Islet precursor cell (in vitro differentiated cells): ENCODE results near the gene RERG.

ENCODE experiments used
- DNase-seq: peaks from one replicate; pipeline ENCODE4 v3.0.0-alpha.2; 2018

The RERG gene

GRCh38 chr12:15216036-15216889 is 5.0 kb downstream of the RERG start:
- DNase-seq: no peak

- DNase-seq: no peak
Observed at GRCh38 chr12:15214851-15215601, 6.2 kb downstream of the RERG start.

- DNase-seq: no peak
Observed at GRCh38 chr12:15212930-15213329, 8.3 kb downstream of the RERG start.

GRCh38 chr12:15209782-15210181 is 11.4 kb downstream of the RERG start:
- DNase-seq: no peak

GRCh38 chr12:15208871-15209656 is 12.2 kb downstream of the RERG start:
- no peak for DNase-seq

GRCh38 chr12:15208140-15208539 is 13.1 kb downstream of the RERG start:
- DNase-seq: no peak

GRCh38 chr12:15206831-15207389 is 14.3 kb downstream of the RERG start:
- no peak for DNase-seq

GRCh38 chr12:15206338-15206737 is 14.9 kb downstream of the RERG start:
- DNase-seq: no peak

GRCh38 chr12:15205341-15206010 is 15.7 kb downstream of the RERG start:
- no peak for DNase-seq

- DNase-seq: no peak
Observed at GRCh38 chr12:15201456-15201855, 19.8 kb downstream of the RERG start.

- no peak for DNase-seq
Observed at GRCh38 chr12:15201056-15201455, 20.2 kb downstream of the RERG start.

- DNase-seq: no peak
Observed at GRCh38 chr12:15200641-15201040, 20.6 kb downstream of the RERG start.

- DNase-seq: no peak
Observed at GRCh38 chr12:15199930-15200329, 21.3 kb downstream of the RERG start.

GRCh38 chr12:15196678-15197505 is 24.3 kb downstream of the RERG start:
- DNase-seq: no peak

GRCh38 chr12:15196221-15196620 is 25.0 kb downstream of the RERG start:
- DNase-seq: no peak

GRCh38 chr12:15194456-15195368 is 26.5 kb downstream of the RERG start:
- no peak for DNase-seq

GRCh38 chr12:15193946-15194345 is 27.3 kb downstream of the RERG start:
- no peak for DNase-seq

GRCh38 chr12:15192720-15193119 is 28.5 kb downstream of the RERG start:
- DNase-seq: no peak

- DNase-seq: no peak
Observed at GRCh38 chr12:15188127-15188526, 33.1 kb downstream of the RERG start.

GRCh38 chr12:15186597-15186996 is 34.6 kb downstream of the RERG start:
- no peak for DNase-seq
